DND-41 (cell line): ENCODE data around the gene C1QTNF6.

Experiments
- ATAC-seq: fragments of 200-7000 bp; cut with Tn5 transposase; 3 replicates; pipeline ENCODE4 v1.9.1; 2021; ENCODE audit warnings: low read depth; ENCODE audit not compliant: insufficient read depth
- DNase-seq: peaks from one replicate; pipeline ENCODE4 v3.0.0-alpha.2; 2020
- H2AFZ ChIP-seq: 2 replicates; pipeline ENCODE4 v1.6.0; 2012; ENCODE audit warnings: low read depth, low read length
- H3K27ac ChIP-seq: 2 replicates; pipeline ENCODE4 v1.5.1; 2012; ENCODE audit warnings: low read length, inconsistent platforms
- H3K27me3 ChIP-seq: fragments of 200-600 bp; sonication (generic); 2 replicates; pipeline ENCODE4 v1.6.0; 2012; ENCODE audit warnings: low read length, mild to moderate bottlenecking, inconsistent platforms; ENCODE audit not compliant: insufficient read depth, poor library complexity
- H3K36me3 ChIP-seq: 2 replicates; pipeline ENCODE4 v1.5.1; 2012; ENCODE audit warnings: low read length, inconsistent platforms; ENCODE audit not compliant: insufficient read depth
- H3K4me1 ChIP-seq: 2 replicates; pipeline ENCODE4 v1.5.1; 2012; ENCODE audit warnings: mild to moderate bottlenecking, low read length; ENCODE audit not compliant: insufficient read depth
- H3K4me2 ChIP-seq: 2 replicates; pipeline ENCODE4 v1.6.0; 2012; ENCODE audit warnings: mild to moderate bottlenecking, moderate library complexity, low read length, inconsistent platforms; ENCODE audit not compliant: insufficient read depth
- H3K4me3 ChIP-seq, 2 experiments: fragments of 200-600 bp in 1 of 2; shearing (Covaris generic) in 1 of 2; 2 replicates each; pipeline ENCODE4 v1.5.1; 2012 to 2016; ENCODE audit warnings: inconsistent platforms in 2 of 2, low read length in 2 of 2, mild to moderate bottlenecking in 2 of 2, low read depth in 1 of 2, moderate library complexity in 1 of 2
- H3K79me2 ChIP-seq: 2 replicates; pipeline ENCODE4 v1.6.0; 2012; ENCODE audit warnings: low read length, inconsistent platforms; ENCODE audit not compliant: insufficient read depth
- H3K9ac ChIP-seq: 2 replicates; pipeline ENCODE4 v1.6.0; 2012; ENCODE audit warnings: low read depth, mild to moderate bottlenecking, inconsistent platforms, low read length, moderate library complexity
- H3K9me3 ChIP-seq: 2 replicates; pipeline ENCODE4 v1.5.1; 2012; ENCODE audit warnings: low read length, moderate library complexity, mild to moderate bottlenecking, inconsistent platforms; ENCODE audit not compliant: insufficient read depth, severe bottlenecking
- H4K20me1 ChIP-seq: 2 replicates; pipeline ENCODE4 v1.6.0; 2012; ENCODE audit warnings: low read length; ENCODE audit not compliant: insufficient read depth
- CTCF ChIP-seq: IDR thresholded peaks from 2 replicates; pipeline ENCODE4 v1.5.1; 2012; ENCODE audit warnings: borderline replicate concordance, low read length, moderate library complexity, mild to moderate bottlenecking; ENCODE audit not compliant: poor library complexity, severe bottlenecking; ENCODE audit errors: extremely low read depth
- EZH2 ChIP-seq: IDR thresholded peaks from 3 replicates; pipeline ENCODE4 v1.6.1; 2012; ENCODE audit warnings: borderline replicate concordance, low read depth, mild to moderate bottlenecking, moderate library complexity, low read length, inconsistent platforms; ENCODE audit not compliant: severe bottlenecking

C1QTNF6 gene

DNA sequence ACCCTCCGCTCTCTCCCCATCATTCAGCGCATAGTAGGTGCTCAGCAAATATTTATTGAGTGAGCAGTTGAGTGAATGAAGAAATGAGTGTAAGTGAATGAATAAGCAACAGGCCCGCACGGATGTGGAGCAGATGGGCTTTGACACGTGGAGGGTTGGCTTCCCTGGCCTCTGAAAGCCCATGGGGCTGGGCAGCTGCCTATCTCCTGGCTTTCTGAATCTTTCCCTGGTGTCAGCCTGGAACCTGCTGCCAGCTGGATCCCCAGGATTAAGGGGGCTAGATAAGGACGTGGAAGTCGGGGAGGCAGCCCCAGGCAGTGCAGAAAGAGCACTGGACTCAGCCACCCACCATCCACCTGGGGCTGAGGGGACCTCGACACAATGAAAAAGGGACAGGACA lies 50.9 kb downstream of the C1QTNF6 start:
- H4K20me1 ChIP-seq = peaks cover 3% of the 10 kb centered on the region; the same call in 1 of the 2 replicates
- no peak overlapping the region for H3K4me2 ChIP-seq
- no peak for TF ChIP-seq CTCF
- no peak for TF ChIP-seq EZH2
- ATAC-seq (no peak), DNase-seq (no peak)
- no peaks in the 10 kb centered on the region for H3K36me3 ChIP-seq
- no peaks in the 10 kb centered on the region for H3K9me3 ChIP-seq
- H3K27me3 ChIP-seq = no peaks in the 10 kb centered on the region
- H3K27ac ChIP-seq = no peak overlapping the region
- H3K79me2 ChIP-seq = no peaks in the 10 kb centered on the region
- no peak overlapping the region for H3K9ac ChIP-seq
- no peak overlapping the region for H3K4me3 ChIP-seq
- H3K4me1 ChIP-seq = no peaks in the 10 kb centered on the region
- H2AFZ ChIP-seq = no peak overlapping the region

DNA sequence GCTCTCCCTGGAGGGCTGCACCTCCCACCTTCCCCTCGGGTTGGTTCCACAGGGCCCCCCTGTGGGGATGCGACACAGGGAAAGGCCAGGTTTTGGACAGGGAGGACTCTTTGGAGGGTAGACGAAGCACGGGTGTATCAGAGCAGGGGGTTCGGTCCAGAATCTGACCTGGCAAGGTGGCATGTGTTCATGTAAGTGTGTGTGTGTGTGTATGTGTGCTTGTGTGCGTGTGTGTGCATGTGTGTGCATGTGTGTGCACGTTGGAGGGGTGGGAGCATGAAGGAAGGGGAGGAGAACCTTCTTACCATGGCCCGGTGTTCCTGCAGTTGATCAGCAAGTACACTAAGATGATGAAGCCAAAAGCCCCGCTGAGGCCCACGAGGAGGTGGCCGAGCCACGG lies 53.0 kb downstream of the C1QTNF6 start:
- Histone ChIP-seq H3K36me3 (no peaks in the 10 kb centered on the region), H3K4me1 (no peaks in the 10 kb centered on the region), H3K27ac (no peak overlapping the region), H3K4me2 (no peak overlapping the region), H3K9ac (no peak overlapping the region), H2AFZ (no peak overlapping the region), H4K20me1 (peaks cover 3% of the 10 kb centered on the region; the same call in 1 of the 2 replicates), H3K27me3 (no peaks in the 10 kb centered on the region), H3K9me3 (no peaks in the 10 kb centered on the region), H3K79me2 (no peaks in the 10 kb centered on the region), H3K4me3 (no peak overlapping the region)
- DNase-seq (no peak), ATAC-seq (no peak)
- TF ChIP-seq EZH2 (no peak), CTCF (no peak)

DNA sequence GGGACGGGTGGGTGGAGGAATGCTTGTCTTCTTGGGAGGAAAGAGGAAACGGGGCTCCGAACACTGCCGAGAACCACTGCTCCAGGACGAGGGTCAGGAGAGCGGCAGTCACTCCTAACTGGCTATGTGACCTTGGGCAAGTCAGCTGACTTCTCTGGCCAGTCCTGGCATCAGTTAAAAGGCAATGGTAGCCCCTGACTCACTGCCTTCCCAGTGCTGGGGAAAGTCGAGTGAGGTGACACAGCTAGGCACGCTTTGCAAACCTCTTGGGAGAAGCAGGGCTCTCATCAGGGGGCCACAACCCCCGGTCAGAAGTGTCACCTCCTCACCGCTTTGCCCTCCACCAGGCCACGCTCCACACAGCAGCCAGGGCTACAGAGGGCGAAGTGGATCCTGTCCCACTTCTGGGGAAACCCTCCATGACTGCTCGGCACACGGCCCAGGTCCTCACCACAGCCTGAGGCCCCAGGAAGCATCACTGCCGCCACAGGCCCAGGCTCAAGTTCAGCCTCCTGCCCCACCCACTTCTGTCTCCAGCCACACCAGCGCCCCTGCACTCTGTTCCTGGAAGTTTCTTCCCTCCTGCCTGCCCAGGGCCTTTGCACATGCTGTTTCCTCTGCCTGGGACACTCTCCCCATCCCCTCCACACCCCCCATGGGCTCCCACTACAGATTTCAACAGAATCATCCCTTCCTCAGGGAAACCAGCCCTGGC lies 54.6 kb downstream of the C1QTNF6 start:
- no peak overlapping the region for H3K9ac ChIP-seq
- H3K4me2 ChIP-seq = no peak overlapping the region
- no peak for ATAC-seq
- H2AFZ ChIP-seq = no peak overlapping the region
- no peaks in the 10 kb centered on the region for H3K36me3 ChIP-seq
- no peak overlapping the region for H3K4me3 ChIP-seq
- H3K79me2 ChIP-seq = no peaks in the 10 kb centered on the region
- H3K27me3 ChIP-seq = no peaks in the 10 kb centered on the region
- peaks cover 3% of the 10 kb centered on the region; the same call in 1 of the 2 replicates for H4K20me1 ChIP-seq
- H3K27ac ChIP-seq = no peak overlapping the region
- TF ChIP-seq EZH2 (no peak), CTCF (no peak)
- H3K9me3 ChIP-seq = no peaks in the 10 kb centered on the region
- no peak for DNase-seq
- no peaks in the 10 kb centered on the region for H3K4me1 ChIP-seq

DNA sequence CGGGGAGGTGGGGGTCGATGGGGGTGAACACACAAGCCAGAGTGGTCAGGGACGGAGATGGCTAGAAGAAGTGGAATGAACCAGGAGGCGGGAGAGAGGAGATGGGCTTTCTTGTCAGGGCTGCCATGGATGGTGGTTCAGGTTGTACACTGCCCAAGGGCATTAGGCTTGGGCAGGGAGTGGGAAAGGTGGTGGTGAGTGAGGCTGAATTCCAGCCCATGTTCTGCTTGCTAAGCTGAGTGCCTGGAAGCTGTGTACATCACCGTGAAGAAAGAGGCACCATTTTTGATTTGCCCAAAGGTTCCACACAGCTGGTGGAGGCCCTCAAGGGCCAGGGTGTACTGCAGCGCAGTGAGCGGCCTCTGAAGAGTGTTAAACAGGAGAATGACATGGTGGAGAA lies 55.3 kb downstream of the C1QTNF6 start:
- TF ChIP-seq EZH2 = no peak
- TF ChIP-seq CTCF = no peak
- no peaks in the 10 kb centered on the region for H3K36me3 ChIP-seq
- no peak overlapping the region for H3K4me2 ChIP-seq
- no peak overlapping the region for H3K9ac ChIP-seq
- DNase-seq (no peak), ATAC-seq (no peak)
- H3K9me3 ChIP-seq = no peaks in the 10 kb centered on the region
- H2AFZ ChIP-seq = no peak overlapping the region
- peaks cover 3% of the 10 kb centered on the region; the same call in 1 of the 2 replicates for H4K20me1 ChIP-seq
- H3K27me3 ChIP-seq = no peaks in the 10 kb centered on the region
- no peak overlapping the region for H3K27ac ChIP-seq
- H3K4me3 ChIP-seq = no peak overlapping the region
- no peaks in the 10 kb centered on the region for H3K79me2 ChIP-seq
- no peaks in the 10 kb centered on the region for H3K4me1 ChIP-seq
